Suprapubic skin (tissue), 4 donors: ENCODE data around the gene CREB3L1. TPM values are rescaled to one million over a fixed set of nuclear protein-coding genes. Genes with fewer than 3 reads are reported as not detected.
A peak's percentile ranks its signal among the peaks of the same experiment; 100 is the strongest.

ENCODE experiments used
- DNase-seq, 2 donors: peaks; one replicate each; pipeline ENCODE4 v3.0.0-alpha.2; 2019; ENCODE audit warnings: low spot score in 2 of 2
- H3K27ac ChIP-seq: fragments of 200-600 bp; sonication (generic); one replicate; pipeline ENCODE4 v1.5.1; 2019
- H3K27me3 ChIP-seq: fragments of 200-600 bp; sonication (generic); one replicate; pipeline ENCODE4 v1.5.1; 2019
- H3K36me3 ChIP-seq: fragments of 200-600 bp; sonication (generic); one replicate; pipeline ENCODE4 v1.5.1; 2019
- H3K4me1 ChIP-seq: fragments of 200-600 bp; sonication (generic); one replicate; pipeline ENCODE4 v1.5.1; 2019
- H3K4me3 ChIP-seq: fragments of 200-600 bp; sonication (generic); one replicate; pipeline ENCODE4 v1.5.1; 2019; ENCODE audit warnings: mild to moderate bottlenecking
- H3K9me3 ChIP-seq: fragments of 200-600 bp; sonication (generic); one replicate; pipeline ENCODE4 v1.5.1; 2019
- EP300 ChIP-seq: sonication (generic); formaldehyde crosslinking; IDR thresholded peaks from one replicate; pipeline ENCODE4 v1.6.1; 2017; ENCODE audit warnings: antibody characterized with exemption
- POLR2A ChIP-seq, 2 donors: fragments of 450-650 bp; IDR thresholded peaks; one replicate each; pipeline ENCODE4 v1.6.1; 2017; ENCODE audit warnings: antibody characterized with exemption in 2 of 2, mild to moderate bottlenecking in 2 of 2, moderate library complexity in 2 of 2
- POLR2AphosphoS5 ChIP-seq, 3 donors: sonication (generic); formaldehyde crosslinking; IDR thresholded peaks; one replicate each; pipeline ENCODE4 v1.6.1; 2017; ENCODE audit warnings: antibody characterized with exemption in 3 of 3
- WGBS: methylation state at CpG from one replicate; pipeline ENCODE4 v1.1.5; 2018; 5-methylcytosine and 5-hydroxymethylcytosine counted together
- total RNA-seq, 4 donors: library from RNA; depleted of rRNA; stranded (reverse); fragments of >200 nt; gene quantifications; one replicate each; pipeline ENCODE4 v1.1.0, GENCODE V29; 2016
- TF ChIP-seq, protein P1 (sequence below), 2 donors: fragments of 200-600 bp in 1 of 2; fragments of 450-650 bp in 1 of 2; sonication (generic) in 1 of 2; IDR thresholded peaks; one replicate each; pipeline ENCODE4 v1.5.1; 2016 to 2019; ENCODE audit warnings: antibody characterized with exemption in 2 of 2, mild to moderate bottlenecking in 1 of 2, moderate library complexity in 1 of 2

CREB3L1 gene
- total RNA-seq, 4 donors from 2014 or later, result 0.79 to 2.3 (median 1.5) TPM

DNA sequence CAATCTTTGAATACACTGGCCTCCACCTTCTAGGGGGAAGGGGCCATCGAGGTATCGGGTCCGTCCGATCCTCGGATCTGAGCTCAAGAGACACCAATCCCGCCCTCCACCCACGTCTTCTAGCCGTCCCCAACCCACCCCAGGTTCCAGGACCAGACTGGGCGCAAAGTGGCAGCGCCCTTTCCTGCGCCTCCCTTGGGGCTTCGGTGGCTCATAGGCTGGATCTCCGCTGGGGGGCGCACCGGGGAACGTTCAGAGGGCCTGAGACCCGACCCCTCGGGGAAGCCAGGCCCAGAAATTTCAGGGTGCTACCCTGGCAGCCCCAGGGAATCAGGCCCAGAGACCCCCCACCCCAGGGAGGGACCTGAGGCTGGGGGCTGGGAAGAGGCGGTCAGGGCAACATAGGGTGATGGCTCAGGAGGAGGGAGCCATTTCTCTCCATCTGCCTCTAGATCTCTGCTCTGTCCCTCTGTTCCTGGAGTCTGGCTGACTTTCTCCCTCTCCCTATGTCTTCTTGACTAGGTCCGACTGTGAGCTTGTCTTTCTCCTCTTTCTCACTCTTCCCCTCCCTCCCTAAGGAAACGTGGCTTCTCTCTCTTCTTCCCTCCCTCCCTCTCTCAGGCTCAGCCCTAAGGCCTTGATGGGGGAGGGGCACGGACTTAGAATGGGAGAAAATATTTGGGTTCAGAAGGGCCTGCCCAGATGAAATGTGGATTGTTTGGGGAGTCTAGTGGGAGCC lies 1.1 kb downstream of the CREB3L1 start:
- peaks cover 56% of the 10 kb centered on the region for H3K4me1 ChIP-seq
- H3K36me3 ChIP-seq, result no peaks in the 10 kb centered on the region
- H3K27me3 ChIP-seq, result peaks cover 8% of the 10 kb centered on the region
- H3K4me3 ChIP-seq, result peak overlapping the region; percentile 74
- no peaks in the 10 kb centered on the region for H3K9me3 ChIP-seq
- TF ChIP-seq, protein P1, sequence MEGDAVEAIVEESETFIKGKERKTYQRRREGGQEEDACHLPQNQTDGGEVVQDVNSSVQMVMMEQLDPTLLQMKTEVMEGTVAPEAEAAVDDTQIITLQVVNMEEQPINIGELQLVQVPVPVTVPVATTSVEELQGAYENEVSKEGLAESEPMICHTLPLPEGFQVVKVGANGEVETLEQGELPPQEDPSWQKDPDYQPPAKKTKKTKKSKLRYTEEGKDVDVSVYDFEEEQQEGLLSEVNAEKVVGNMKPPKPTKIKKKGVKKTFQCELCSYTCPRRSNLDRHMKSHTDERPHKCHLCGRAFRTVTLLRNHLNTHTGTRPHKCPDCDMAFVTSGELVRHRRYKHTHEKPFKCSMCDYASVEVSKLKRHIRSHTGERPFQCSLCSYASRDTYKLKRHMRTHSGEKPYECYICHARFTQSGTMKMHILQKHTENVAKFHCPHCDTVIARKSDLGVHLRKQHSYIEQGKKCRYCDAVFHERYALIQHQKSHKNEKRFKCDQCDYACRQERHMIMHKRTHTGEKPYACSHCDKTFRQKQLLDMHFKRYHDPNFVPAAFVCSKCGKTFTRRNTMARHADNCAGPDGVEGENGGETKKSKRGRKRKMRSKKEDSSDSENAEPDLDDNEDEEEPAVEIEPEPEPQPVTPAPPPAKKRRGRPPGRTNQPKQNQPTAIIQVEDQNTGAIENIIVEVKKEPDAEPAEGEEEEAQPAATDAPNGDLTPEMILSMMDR (IDR thresholded peaks at IDR 0.05), result peak in 1 of 2 donors; percentile 47
- TF ChIP-seq EP300 (no peak), POLR2A (IDR thresholded peaks at IDR 0.05) (no peak), POLR2AphosphoS5 (IDR thresholded peaks at IDR 0.05) (no peak)
- DNase-seq, result no peak
- WGBS, result 29% methylated on average over 11 of the region's 22 CpGs
- peak overlapping the region; percentile 67 for H3K27ac ChIP-seq

DNA sequence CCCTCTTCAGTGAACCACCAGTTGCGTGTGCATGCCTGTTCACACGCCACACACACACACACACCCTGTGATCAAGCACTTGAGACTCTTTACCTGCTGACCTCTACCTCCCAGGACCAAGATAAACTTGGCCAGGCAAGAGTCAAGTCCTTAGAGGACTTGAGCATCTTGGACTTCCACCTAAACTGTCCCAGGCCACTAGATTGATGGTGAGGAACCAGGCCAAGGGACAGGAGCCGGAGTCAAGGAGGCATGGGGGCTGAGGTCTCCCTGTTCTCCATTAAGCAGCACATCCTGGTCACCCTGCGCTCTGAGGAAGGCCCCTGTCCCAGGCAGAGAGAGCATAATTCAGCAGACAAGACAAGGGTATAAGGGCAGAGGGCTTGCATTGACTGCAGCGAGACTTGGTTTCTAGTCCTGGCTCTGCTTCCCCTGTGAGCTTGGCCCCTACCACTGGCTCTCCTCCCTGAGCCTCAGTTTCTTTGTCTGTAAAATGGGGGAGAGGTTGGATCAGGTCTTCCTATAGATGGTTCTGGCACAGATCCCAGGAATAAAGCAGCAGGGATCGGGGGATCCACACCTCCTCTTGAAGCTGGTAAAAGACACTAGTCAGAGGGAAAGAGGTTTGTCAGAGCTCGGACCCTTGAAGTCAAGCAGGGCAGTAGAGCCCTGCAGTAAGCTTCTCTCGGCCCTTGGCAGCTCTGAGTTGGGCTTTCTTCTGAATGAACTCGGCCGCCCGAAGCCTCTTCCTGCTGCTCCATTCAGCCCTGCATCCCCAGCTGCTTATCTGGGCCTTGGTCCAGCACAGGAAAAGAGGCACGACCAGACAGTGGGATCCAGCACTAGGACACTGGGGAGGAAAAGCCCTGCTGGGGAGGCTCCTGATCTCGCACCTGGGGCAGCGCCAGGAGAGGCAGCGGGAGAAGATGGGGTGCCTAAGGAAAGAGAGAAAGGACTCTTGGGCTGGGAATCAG lies 2.0 kb downstream of the CREB3L1 start:
- peaks cover 8% of the 10 kb centered on the region for H3K27me3 ChIP-seq
- no peak for TF ChIP-seq POLR2AphosphoS5 (IDR thresholded peaks at IDR 0.05)
- TF ChIP-seq, protein P1 (IDR thresholded peaks at IDR 0.05), result no peak
- no peak for TF ChIP-seq EP300
- TF ChIP-seq POLR2A (IDR thresholded peaks at IDR 0.05), result no peak
- peaks cover 47% of the 10 kb centered on the region for H3K4me1 ChIP-seq
- DNase-seq, result no peak
- H3K4me3 ChIP-seq, result peak overlapping the region; percentile 74
- H3K9me3 ChIP-seq, result no peaks in the 10 kb centered on the region
- WGBS, result 26% methylated on average over 15 of the region's 15 CpGs
- H3K27ac ChIP-seq, result peak overlapping the region; percentile 67
- no peaks in the 10 kb centered on the region for H3K36me3 ChIP-seq

DNA sequence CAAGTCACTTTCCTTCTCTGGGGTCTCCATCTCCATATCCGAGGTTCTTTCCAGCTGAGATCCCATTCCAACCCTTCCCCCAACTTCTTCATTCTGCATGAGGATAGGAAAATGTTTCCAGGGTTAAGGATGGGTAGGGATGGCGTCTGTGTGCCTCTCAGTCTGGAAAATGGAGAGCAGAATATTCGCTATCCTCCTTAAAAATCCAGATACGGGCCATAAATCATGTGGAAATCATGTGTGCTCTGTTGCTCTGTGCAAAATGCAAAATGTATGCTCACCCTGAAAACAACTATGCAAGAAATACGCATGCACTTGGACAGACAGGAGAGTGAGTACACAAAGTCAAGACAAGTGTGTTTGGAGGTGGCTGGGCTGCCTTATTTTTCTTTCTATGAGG lies 3.2 kb downstream of the CREB3L1 start:
- no peak overlapping the region for H3K4me3 ChIP-seq
- DNase-seq, result no peak
- TF ChIP-seq POLR2A (IDR thresholded peaks at IDR 0.05), result no peak
- TF ChIP-seq, protein P1 (IDR thresholded peaks at IDR 0.05), result no peak
- no peak for TF ChIP-seq EP300
- no peak for TF ChIP-seq POLR2AphosphoS5 (IDR thresholded peaks at IDR 0.05)
- no peak overlapping the region for H3K27ac ChIP-seq
- H3K27me3 ChIP-seq, result peaks cover 8% of the 10 kb centered on the region
- WGBS, result 49% methylated on average over 5 of the region's 5 CpGs
- H3K9me3 ChIP-seq, result no peaks in the 10 kb centered on the region
- no peaks in the 10 kb centered on the region for H3K36me3 ChIP-seq
- H3K4me1 ChIP-seq, result peaks cover 46% of the 10 kb centered on the region

DNA sequence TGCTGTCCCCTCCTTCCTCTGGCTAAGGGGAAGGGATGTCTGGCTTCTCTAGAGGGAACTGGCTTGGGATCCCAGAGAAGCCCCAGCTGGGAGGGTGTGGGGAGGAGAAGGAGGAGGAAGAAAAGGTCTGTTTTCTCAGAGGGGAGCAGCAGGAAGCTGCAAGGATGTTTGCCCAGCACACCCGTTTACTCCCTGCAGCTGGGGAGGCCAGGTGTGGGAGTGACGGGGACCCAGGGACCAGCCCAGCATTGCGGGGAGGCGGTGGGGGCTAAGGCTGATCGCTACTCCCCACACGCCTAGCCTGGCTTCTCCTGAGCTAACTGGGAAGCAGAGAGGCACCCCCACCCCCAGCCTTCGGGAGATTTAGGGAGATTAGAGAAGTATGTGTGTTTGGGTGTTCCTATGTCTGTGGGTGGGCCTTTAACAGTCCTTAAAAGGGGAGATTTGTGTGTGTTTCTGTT lies 3.9 kb downstream of the CREB3L1 start:
- 29% methylated on average over 7 of the region's 7 CpGs for WGBS
- H3K9me3 ChIP-seq, result no peaks in the 10 kb centered on the region
- TF ChIP-seq EP300, result no peak
- TF ChIP-seq POLR2A (IDR thresholded peaks at IDR 0.05), result no peak
- TF ChIP-seq, protein P1 (IDR thresholded peaks at IDR 0.05), result no peak
- TF ChIP-seq POLR2AphosphoS5 (IDR thresholded peaks at IDR 0.05), result no peak
- peaks cover 8% of the 10 kb centered on the region for H3K27me3 ChIP-seq
- peaks cover 43% of the 10 kb centered on the region for H3K4me1 ChIP-seq
- H3K36me3 ChIP-seq, result no peaks in the 10 kb centered on the region
- H3K27ac ChIP-seq, result no peak overlapping the region
- DNase-seq, result no peak
- H3K4me3 ChIP-seq, result no peak overlapping the region

DNA sequence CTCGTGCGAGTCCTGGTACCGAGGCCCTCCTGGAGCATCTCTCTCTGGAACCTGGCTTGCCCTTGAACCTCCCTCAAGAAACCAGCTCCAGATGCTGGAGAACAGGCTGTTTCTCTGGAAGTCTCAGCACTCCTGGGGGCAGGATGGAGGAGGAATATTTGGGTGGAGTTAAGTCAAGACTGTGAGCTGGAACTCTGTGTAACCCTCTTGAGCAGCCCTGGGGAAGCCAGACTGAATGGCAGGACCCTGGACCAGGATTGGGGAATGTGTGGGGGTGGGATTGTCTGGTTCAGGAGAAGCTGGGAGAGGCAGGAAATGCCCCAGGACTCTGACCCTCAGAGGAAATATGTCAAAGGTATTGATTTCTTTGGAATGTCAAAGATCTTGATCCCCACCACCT lies 7.7 kb downstream of the CREB3L1 start:
- no peak for DNase-seq
- Histone ChIP-seq H3K4me1 (peaks cover 20% of the 10 kb centered on the region), H3K4me3 (no peak overlapping the region), H3K27me3 (no peaks in the 10 kb centered on the region), H3K36me3 (no peaks in the 10 kb centered on the region), H3K27ac (peak overlapping the region; percentile 44), H3K9me3 (no peaks in the 10 kb centered on the region)
- TF ChIP-seq POLR2A (IDR thresholded peaks at IDR 0.05) (no peak), POLR2AphosphoS5 (IDR thresholded peaks at IDR 0.05) (no peak), EP300 (no peak)
- TF ChIP-seq, protein P1 (IDR thresholded peaks at IDR 0.05), result no peak
- WGBS, result 73% methylated on average over 3 of the region's 3 CpGs
